HL-60 (cell line): ENCODE results near the gene UTP20.

ENCODE experiments used
- GABPA ChIP-seq: IDR thresholded peaks from 2 replicates; pipeline ENCODE4 v1.6.1; 2012; ENCODE audit warnings: low read depth
- TF ChIP-seq, protein P1 (sequence below): IDR thresholded peaks from one replicate; pipeline ENCODE4 v1.5.1; 2011; ENCODE audit warnings: low read length, control low read depth, inconsistent platforms; ENCODE audit not compliant: insufficient read depth

DNA sequence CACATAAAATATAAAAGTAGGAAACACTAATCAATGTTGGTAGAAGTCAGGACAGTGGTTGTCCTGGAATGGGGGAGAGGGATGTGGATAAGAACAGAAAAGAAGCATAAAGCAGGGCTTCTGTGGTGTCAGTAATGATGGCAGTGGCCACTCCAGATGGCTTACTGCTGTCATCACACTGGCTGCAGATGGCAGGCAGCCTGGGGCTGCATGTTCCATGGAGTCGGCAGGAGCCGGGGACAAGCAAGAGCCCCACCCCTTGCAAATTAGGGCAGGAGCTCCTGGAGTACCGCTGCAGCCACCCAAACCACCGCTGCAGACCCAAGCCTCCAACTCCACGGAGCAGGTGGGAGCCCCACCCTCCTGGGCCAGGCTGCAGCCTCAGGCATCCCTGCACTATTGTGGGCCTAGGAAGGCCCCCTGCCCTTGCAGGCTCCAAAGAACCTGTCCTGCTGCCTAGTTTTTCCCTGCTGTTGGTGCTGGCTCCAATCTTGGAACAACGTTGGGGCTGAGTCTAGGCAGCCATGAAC is 41.0 kb upstream of the UTP20 start:
- TF ChIP-seq, protein P1, sequence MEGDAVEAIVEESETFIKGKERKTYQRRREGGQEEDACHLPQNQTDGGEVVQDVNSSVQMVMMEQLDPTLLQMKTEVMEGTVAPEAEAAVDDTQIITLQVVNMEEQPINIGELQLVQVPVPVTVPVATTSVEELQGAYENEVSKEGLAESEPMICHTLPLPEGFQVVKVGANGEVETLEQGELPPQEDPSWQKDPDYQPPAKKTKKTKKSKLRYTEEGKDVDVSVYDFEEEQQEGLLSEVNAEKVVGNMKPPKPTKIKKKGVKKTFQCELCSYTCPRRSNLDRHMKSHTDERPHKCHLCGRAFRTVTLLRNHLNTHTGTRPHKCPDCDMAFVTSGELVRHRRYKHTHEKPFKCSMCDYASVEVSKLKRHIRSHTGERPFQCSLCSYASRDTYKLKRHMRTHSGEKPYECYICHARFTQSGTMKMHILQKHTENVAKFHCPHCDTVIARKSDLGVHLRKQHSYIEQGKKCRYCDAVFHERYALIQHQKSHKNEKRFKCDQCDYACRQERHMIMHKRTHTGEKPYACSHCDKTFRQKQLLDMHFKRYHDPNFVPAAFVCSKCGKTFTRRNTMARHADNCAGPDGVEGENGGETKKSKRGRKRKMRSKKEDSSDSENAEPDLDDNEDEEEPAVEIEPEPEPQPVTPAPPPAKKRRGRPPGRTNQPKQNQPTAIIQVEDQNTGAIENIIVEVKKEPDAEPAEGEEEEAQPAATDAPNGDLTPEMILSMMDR: no peak
- no peak for TF ChIP-seq GABPA
